ENCODE data around the gene CCDC152. TPM values are rescaled to one million over a fixed set of nuclear protein-coding genes. Genes with fewer than 3 reads are reported as not detected.
A peak's percentile ranks its signal among the peaks of the same experiment; 100 is the strongest.

CCDC152 gene
- total and polyA plus RNA-seq, 2 donors (not counting 3 experiments of a cell fraction or from before 2014, with no cell fraction given) = 0.48 to 2.8 TPM

DNA sequence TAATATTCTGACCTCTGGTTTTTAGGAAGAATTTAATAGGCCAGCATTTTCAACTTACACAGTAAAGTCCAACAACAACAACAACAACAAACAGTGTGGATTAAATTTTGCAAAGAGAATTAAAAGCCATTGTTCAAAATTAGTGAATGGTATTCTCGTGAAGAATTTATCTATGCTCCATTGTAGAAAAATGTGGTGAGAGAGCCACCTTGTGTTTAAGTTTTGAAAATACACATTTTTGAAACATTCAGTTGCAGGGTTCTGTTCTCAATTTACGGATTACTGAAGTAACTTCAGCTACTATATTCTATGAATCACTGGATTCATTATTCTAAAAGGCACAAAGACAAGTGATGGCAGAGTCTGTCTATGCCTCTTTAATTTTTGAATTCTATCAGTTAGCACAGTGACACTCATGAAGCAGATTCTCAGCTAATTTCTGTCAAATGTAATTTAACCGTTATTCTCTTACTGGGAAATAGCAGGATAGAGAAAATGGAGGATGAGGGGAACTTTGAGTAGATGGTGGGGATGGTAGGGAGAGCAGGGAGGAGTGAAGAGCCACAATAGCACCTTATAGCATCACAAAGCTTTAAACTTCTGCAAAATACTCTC is 11.0 kb downstream of the CCDC152 start:
- peak; percentile 76 for FAIRE-seq
- DNase-seq (ENCODE audit: low read depth, low spot score) = peak; percentile 39
- Histone ChIP-seq H3K4me3 (replicated peaks in 1 of 3; ENCODE audit: insufficient read depth in 1 of 3, low read depth in 1 of 3, low read length in 3 of 3) (no peak overlapping the region), H3K4me2 (ENCODE audit: insufficient read depth, low read length) (no peak overlapping the region), H3K36me3 (ENCODE audit: control insufficient read depth in 2 of 2, extremely low read depth in 1 of 2, insufficient read depth in 2 of 2, low read length in 2 of 2) (no peaks in the 10 kb centered on the region), H3K9me3 (replicated peaks; ENCODE audit: control insufficient read depth, insufficient read depth, low read length) (no peaks in the 10 kb centered on the region), H3K4me1 (ENCODE audit: control insufficient read depth, extremely low read depth, insufficient read depth, low read length) (no peaks in the 10 kb centered on the region), H3K79me2 (ENCODE audit: control insufficient read depth, insufficient read depth, low read length) (no peaks in the 10 kb centered on the region), H4K20me1 (replicated peaks; ENCODE audit: control insufficient read depth, extremely low read depth, insufficient read depth, low read length) (no peaks in the 10 kb centered on the region), H3K27me3 (ENCODE audit: control insufficient read depth in 2 of 2, insufficient read depth in 2 of 2, low read length in 2 of 2) (no peaks in the 10 kb centered on the region), H3K9ac (replicated peaks; ENCODE audit: extremely low read depth, insufficient read depth, low read length) (no peak overlapping the region), H3K27ac (ENCODE audit: insufficient read depth, low read depth, low read length) (no peak overlapping the region), H2AFZ (ENCODE audit: low read depth, low read length) (no peak overlapping the region), H3K9me1 (replicated peaks; ENCODE audit: control insufficient read depth, extremely low read depth, insufficient read depth, low read length) (no peaks in the 10 kb centered on the region)
- intact Hi-C loops (cut with micrococcal nuclease) = loop anchor here (1.0 to 5.0 kb wide), 5 partner anchors 120 to 762 kb away; partner anchors contain the start of gene GHR
- dilution Hi-C loops (cut with MboI; ENCODE audit: extremely low pct_ligation_motif_present, low sequenced_read_pairs) = no loop called here
- TF ChIP-seq POLR2AphosphoS5 (IDR thresholded peaks at IDR 0.05; ENCODE audit: insufficient read depth, low read depth, low read length) = no peak
- TF ChIP-seq, protein P1, sequence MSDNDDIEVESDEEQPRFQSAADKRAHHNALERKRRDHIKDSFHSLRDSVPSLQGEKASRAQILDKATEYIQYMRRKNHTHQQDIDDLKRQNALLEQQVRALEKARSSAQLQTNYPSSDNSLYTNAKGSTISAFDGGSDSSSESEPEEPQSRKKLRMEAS (IDR thresholded peaks at IDR 0.05; ENCODE audit: insufficient read depth, insufficient read length) = no peak
- TF ChIP-seq, protein P2, sequence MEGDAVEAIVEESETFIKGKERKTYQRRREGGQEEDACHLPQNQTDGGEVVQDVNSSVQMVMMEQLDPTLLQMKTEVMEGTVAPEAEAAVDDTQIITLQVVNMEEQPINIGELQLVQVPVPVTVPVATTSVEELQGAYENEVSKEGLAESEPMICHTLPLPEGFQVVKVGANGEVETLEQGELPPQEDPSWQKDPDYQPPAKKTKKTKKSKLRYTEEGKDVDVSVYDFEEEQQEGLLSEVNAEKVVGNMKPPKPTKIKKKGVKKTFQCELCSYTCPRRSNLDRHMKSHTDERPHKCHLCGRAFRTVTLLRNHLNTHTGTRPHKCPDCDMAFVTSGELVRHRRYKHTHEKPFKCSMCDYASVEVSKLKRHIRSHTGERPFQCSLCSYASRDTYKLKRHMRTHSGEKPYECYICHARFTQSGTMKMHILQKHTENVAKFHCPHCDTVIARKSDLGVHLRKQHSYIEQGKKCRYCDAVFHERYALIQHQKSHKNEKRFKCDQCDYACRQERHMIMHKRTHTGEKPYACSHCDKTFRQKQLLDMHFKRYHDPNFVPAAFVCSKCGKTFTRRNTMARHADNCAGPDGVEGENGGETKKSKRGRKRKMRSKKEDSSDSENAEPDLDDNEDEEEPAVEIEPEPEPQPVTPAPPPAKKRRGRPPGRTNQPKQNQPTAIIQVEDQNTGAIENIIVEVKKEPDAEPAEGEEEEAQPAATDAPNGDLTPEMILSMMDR (IDR thresholded peaks at IDR 0.05; ENCODE audit: extremely low read depth in 1 of 2, insufficient read depth in 1 of 2, low read depth in 1 of 2, low read length in 2 of 2) = peak; percentile 19 to 20
- no peak for TF ChIP-seq EZH2 (IDR thresholded peaks at IDR 0.05; ENCODE audit: borderline replicate concordance, low read depth, low read length, severe bottlenecking)
- BruUV-seq (replicated peaks) = no TSS peak
- ChIA-PET POLR2A (no interaction called here), CTCF (interaction anchor here (0.6 to 2.0 kb wide), 37 partner anchors 9 to 1497 kb away, joined by 3 to 44 read pairs (median 5); partner anchors contain the start of genes CCDC152 and GHR)
